Measurements from ENCODE around the gene C17orf78. TPM values are rescaled to one million over a fixed set of nuclear protein-coding genes. Genes with fewer than 3 reads are reported as not detected.
"Not testable (repeated sequence)": the region's sequence is repeated elsewhere in the genome, so short reads cannot be mapped to it uniquely, and the experiment has no call there.

Gene C17orf78
- total RNA-seq, 6 experiments from 2014 or later, result not detected

- Mint-ChIP-seq H3K27me3 (ENCODE audit: insufficient read depth) (no peaks in the 10 kb centered on the region), H3K9me3 (no peaks in the 10 kb centered on the region)
- DNase-seq, result no peak
Observed at GRCh38 chr17:37440424-37440823, 64.6 kb downstream of the C17orf78 start.

GRCh38 chr17:37441369-37442014, 65.7 kb downstream of the C17orf78 start:
- not testable (repeated sequence) for H3K27me3 Mint-ChIP-seq (ENCODE audit: insufficient read depth); H3K4me1 Mint-ChIP-seq (ENCODE audit: low read depth); H3K9me3 Mint-ChIP-seq; DNase-seq; H3K27ac Mint-ChIP-seq; H3K4me3 Mint-ChIP-seq
- peaks cover 19% of the 10 kb centered on the region for H3K36me3 Mint-ChIP-seq (ENCODE audit: low read depth)

More at GRCh38 chr17:37440424-37440823, 64.6 kb downstream of the C17orf78 start:
- TF ChIP-seq CTCF (IDR thresholded peaks at IDR 0.05), result no peak
- Mint-ChIP-seq H3K4me3 (no peak overlapping the region), H3K4me1 (ENCODE audit: low read depth) (no peaks in the 10 kb centered on the region), H3K27ac (no peak overlapping the region), H3K36me3 (ENCODE audit: low read depth) (peaks cover 19% of the 10 kb centered on the region)

Other genes with a start within 250 kb of the C17orf78 start
- 10 to 100 TPM; 37.7 to 43.0 (median 40.7) TPM for gene ACACA, start 30.9 kb downstream of the C17orf78 start, total RNA-seq (2021; fragmentation: NEBNext Ultra II Directional; extraction: Animal tissue kit (Norgen Biotek cat#: 25700))
- gene TADA2A, start 30.9 kb downstream of the C17orf78 start, total RNA-seq (2021; fragmentation: NEBNext Ultra II Directional; extraction: Animal tissue kit (Norgen Biotek cat#: 25700)), result 10 to 100 TPM; 12.4 to 17.9 (median 16.2) TPM
- gene DUSP14, start 113.9 kb downstream of the C17orf78 start, total RNA-seq (2021; fragmentation: NEBNext Ultra II Directional; extraction: Animal tissue kit (Norgen Biotek cat#: 25700)), result 100 to 1,000 TPM in 2 of 6 experiments, 10 to 100 TPM in 4; 80.7 to 114 (median 97.4) TPM
- 10 to 100 TPM; 30.8 to 39.5 (median 36.1) TPM for gene SYNRG, start 233.4 kb downstream of the C17orf78 start, total RNA-seq (2021; fragmentation: NEBNext Ultra II Directional; extraction: Animal tissue kit (Norgen Biotek cat#: 25700))